OCI-M2 (cell line): ENCODE data around the gene HAUS3.

Source experiments
- DNase-seq: peaks from one replicate; lab custom pipeline; 2025; ENCODE audit not compliant: unreplicated experiment; lab: John Stamatoyannopoulos, UW

The HAUS3 gene

DNA sequence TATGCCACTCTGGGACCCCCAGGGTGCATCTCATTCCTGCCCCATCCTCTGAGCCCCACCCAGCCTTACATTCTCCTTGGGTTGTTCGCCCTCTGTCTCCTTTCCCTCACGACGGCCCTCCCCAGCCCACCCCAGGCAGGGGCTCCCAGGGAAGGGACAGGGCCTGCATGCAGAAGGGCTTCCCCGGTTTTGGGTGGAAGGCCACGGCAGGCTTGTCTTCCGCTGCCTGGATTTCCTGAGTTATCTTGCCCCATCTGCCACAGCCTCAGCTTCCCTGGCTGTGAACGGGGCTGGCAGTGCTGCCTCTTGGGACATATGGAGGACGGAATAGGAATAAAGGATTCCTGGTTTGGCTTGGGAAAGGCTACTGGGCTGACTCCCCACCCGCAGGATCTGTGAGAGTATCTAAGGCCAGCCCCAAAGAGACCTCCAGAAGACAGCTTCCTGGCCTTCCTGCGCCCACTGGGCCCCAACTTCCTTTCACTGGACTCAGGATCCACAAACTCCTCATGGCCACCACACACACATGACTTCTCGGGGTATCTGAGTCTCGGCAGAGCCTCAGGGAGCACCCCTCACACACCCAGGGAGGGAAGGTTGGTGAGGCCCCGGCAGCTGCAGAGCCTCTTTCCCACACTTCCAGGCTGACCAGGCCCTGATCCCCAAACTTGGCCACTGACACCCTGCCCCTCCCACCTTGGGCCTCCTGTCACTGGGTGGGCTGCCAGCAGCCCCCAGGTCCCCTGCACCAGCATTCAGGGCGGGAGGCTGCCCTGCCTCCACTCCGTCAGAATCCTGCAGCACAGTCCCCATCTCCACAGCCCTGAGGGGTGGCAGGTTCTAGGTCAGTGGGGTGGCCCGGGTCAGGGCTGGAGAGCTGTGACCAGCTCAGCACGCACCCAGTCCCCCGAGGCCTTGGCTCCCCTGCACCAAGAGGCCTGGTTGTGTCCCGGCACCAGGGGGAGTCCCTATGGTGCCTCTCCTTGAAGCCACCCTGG, 23.5 kb upstream of the HAUS3 start:
- no peak for DNase-seq

DNA sequence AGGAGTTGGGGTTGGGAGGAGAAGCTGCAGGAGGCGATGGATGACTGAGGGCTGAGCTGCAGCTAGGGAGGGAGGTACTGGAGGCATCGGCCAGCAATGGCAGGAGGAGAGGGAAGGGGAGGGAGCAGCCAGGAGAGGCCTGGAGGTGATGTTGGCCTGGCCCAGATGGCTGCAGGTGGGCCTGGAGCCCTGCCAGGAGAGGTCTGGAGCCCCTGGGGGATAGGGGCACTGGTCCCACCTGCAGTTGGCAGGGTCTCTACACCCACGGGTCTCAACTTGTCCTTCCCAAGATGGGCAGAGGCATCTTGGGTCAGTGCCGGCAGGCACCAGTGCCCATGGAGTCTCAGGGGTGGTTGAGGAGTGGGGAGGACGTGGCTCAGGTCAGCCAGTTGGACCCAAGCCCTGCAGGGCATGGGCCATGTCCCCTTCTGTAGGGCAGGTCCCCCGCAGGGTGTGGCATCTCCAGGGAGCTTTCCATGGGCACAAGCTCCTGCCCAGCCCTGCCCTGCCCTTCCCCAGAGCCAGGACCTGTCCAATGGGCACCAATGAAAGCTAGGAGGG, 22.6 kb upstream of the HAUS3 start:
- no peak for DNase-seq

DNA sequence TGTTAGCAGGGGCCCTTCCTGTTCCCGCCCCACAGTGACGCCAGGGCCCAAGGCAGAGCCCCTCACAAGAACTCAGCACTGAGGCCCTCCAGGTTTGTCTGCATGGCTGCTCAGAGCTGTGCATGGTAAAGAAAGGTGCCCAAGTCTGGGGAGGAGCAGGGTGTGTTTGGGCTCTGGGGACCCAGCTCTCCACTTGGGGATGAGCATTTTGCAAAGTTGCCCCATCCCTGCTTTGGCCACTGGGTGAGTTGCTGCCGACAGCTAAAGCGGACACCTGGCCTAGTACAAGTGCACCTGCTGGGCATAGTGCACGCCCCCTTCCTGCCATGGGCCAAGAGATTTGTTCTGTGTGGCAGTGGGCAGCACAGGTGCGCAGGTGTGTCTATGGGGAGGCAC, 22.0 kb upstream of the HAUS3 start:
- DNase-seq = no peak

DNA sequence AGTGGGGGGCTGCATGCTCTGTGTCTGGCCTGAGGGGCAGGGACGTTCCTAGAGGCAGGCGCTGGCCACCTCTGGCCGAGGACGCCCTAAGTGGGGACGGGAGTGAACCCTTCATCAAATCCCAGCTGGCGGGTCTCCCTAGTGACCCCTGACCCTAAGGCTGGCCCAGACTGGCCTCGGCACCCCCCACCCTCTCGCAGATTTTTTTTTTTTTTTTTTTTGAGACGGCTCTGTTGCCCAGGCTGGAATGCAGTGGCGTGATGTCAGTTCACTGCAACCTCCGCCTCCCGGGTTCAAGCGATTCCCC, 21.0 kb upstream of the HAUS3 start:
- no peak for DNase-seq

DNA sequence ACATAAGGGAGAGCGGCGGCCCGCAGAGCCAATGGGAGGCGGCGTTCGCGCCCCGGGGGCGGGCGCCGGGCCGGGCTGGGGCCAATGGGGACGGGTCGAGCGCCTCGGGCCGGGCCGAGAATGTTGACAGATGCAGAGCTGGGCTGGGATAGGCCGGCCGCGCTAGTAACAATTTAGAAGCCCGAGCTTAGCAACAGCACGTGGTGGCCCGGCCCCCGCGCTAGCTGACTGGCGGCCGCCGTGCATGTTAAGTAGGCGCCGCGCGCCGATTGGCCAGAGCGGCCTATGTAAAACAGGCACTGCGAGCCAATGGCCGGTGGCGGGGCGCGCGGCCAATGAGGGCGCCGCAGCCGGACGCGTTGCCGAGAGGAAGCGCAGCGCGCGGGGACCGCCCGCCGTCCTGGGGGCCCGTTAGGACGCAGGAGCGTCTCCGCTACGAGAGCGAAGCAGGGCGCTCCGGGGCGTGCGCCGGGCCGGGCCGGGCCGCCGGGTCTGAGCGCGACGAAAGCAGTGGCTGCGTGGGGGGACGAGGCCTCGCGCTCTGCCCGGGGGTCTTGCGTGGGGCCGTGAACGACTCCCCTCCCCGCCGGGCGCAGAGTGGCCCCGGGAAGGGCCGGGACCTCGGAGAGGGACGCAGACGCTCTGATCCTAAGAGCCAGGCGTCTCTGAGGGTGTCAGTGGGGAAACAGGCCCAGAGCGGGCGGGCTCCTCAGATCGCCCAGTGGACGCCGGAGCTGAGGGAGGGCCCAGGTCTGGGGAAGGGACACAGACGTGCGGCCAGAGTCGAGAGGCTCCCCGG, 20.4 kb upstream of the HAUS3 start:
- DNase-seq = peak; percentile 70

DNA sequence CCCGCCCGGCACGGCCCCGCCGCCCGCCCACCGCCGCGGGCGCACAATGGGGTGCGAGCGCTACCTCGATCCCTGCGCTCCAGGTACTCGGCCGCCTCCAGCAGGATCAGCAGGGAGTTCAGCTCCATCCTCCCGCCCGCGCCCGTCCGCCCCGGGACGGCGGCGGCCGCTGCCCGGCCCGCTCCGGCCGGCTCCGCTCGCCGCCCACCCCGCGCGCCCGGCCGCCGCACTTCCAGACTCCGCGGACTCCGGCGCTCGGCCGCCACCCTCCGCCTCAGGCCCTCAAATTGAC, 19.9 kb upstream of the HAUS3 start, which contains the start of gene MXD4:
MXD4 (minus strand) TSS at position 257 of the 292 bp plus-strand sequence; CDS start at position 128, 129 bp downstream.
- no peak for DNase-seq

DNA sequence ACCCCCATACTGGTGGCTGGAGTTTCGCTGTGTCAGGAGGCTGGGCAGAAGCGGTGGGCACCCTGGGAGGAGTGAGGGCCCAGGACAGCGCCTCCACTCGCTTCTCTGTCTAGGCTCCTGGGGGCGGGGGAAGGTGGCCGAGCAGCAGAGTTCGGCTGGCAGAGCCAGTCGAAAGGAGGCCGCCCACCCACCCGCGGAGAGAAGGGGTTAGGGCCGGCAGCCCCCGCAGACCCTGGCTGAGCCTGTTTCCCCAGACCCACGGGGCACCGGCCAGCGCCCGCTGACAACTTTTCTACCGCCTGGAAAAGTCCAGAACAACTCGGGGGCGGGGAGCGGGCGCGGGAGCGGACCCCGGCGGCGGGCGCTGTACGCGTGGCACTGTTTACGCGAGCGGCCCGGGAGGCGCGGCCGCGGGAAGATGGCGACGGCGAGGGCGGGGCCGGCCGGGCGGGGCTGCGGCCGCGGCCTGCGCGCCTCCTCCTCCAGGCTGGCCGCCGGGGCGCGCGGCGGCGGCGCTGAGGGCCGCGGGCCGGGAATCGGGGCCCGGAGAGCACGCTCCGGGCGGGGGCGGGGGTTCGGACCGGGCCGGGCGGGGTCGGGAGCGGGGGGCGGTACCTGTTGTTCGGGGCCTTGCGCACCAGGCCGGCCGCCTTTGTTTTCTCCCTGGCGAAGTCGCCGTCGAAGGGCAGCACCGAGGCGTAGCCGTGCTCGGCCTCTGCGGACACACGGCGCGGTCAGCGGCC, 19.4 kb upstream of the HAUS3 start:
- no peak for DNase-seq

DNA sequence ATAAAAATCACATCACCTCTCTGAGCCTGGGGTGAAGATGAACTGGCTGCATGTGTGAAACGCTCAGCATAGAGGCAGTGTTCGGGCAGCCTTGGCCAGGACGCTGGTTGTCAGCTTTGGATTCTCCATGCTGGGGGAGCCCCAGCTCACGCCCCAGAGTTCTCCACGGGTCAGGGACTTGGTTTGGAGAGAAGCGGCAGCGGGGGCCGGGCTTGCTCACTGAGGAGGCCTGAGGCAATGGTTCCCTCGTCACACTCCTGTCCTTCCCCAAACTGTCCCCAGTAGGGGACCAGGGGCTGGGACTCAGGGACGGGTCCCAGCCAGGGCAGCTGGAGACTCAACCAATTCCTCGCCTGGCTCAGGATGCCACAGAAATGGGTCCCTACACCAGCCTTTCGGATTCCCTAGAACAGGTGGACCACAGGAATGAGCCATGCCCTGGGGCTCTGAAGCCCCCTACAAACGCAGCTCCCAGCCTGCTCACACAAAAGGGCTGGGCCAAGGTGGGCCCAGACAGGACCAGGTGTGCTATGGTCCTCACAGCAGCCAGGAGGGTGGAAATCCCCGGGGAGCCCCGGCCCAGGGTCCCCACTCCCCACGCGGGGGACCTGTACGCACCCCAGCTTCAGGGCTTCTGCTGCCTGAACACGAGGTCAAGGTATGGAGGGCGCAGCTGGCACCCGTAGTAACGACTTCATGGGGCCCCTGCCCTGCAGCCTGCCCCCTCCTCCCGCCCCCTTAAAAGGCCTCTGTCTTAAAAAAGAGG, 18.6 kb upstream of the HAUS3 start:
- no peak for DNase-seq

DNA sequence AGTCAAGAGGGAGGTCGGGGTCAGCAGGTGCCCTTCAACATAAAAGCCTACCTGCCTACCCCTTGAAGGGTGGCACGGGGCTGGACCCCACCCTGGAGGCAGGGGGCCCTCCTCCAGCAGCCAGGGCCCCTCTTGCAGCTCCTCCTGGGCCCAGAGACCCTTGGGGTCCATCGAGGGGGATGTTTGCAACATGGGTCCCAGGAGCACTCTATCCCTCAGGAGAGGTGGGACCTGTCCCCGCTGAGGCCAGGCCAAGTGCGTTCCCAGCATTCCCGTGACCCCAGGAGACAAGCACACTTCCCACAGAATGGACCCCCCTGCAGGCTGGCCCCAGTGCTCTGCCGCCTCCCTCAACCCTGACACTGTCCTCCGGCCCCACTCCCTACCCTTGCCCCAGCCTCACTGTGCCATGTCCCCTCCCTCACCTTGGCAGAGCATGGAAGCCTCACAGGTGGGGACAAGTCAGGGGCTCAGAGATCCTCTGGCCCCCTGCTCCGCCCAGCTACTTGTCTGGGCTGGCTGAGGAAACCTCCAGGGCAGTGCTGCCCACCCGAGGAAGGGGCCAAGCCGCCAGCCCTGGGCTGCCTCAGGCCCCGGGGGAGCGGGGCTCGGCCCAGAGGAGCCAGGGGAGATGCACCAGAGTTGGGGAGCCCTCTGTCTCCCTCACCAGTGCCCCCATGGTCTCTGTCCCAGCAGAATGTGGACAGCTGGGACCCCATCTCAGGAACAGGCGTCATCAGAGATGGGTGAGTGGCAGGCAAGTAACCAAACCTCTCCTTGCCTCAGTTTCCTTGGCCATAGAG, 17.8 kb upstream of the HAUS3 start:
- no peak for DNase-seq

DNA sequence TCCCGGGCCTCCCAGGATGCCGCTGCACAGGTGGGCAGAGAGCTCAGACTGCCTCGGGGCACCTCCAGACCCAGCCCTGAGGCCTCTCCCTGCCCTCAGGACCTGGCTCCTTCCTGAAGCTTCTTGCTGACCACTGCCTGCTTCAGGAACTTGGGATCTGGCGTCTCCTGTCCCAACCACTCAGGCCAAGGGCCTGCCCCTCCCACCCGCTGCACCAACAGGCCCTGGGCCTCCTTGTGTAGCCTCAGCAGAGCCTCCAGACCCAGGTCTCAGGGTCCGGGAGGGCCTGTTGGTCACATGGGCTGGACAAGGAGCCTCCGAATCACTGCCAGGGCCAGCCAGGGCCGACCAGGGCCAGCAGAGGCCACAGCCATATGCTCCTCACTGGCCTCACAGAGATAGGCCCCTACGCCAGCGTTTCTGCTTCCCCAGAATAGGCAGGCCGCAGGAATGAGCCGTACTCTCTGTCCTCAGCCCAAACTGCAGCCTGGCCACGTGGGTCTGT, 17.2 kb upstream of the HAUS3 start:
- no peak for DNase-seq

DNA sequence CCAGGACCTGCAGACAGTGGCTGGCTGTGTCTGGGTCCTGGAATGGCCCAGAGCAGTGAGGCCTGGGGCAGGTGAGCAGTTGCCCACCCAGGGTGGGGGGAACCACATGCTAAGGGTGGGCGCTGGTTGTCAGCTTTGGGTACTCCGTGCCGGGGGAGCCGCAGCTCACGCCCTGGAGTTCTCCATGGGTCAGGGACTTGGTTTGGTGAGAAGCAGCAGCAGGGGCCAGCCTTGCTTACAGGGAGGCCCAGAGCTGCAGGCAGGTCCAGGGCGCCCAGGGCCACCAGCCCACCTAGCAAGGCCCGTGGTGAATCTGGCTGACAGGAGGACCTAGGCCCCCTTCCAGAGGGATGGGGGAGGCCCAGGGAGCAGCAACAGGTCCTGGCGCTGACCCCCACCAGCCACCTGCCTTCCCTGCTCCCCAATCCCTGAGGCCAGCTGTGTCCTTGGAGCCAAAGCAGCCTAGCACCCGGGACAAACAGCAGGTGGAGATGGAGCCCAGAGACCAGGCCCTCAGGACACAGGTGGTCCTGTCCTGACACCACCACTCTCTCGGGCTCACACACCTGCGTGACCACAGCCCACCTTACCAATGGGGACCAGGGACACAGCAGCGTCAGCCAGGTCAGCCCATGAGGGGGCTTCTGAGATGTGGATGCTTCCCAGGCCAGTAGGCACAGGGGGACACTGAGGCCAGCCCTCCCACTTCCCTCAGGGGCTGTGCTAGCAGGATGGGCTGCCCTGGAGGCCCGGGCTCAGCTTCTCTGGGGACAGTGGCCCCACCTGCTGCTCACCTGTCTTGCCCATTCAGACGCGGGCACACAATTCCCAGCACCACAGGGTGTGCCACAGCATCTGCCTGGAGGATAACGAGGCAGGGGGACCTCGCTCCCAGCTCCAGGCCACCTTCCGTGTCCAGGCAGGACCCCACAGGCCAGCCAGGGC, 16.4 kb upstream of the HAUS3 start:
- no peak for DNase-seq

DNA sequence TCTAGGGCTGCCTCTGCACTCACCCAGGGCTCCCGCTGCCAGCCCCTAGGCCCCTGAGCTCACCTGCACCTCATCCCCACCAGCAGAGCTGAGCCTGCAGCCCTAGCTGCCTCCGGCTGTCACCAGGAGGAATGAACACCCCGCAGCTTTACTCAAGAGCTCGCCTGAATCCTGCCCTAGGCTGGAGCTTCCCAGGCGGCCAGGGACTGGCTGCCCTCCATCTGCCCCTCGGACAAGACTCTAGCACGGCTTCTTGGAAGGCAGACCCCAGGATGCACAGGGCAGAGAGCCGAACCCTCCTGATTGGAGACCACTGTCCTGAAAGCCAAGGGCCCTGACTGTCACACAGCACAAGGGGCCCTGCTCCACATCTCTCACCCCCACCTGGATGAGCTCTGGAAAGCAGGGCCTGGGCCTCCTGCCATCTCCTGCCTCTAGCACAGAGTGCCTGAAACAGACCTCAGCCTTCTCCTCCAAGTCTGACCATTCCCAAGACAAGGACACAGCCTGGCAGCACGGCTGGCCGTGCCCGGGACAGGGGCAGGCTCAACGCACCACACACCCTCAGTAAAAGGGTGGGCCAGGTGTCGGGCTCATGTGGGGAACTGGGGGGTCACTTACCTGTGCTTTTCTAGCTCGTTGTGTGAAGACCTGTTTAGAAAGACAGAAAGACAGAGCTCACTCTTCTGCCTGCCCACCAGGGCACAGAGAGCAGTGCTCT, 15.6 kb upstream of the HAUS3 start:
- DNase-seq = no peak

DNA sequence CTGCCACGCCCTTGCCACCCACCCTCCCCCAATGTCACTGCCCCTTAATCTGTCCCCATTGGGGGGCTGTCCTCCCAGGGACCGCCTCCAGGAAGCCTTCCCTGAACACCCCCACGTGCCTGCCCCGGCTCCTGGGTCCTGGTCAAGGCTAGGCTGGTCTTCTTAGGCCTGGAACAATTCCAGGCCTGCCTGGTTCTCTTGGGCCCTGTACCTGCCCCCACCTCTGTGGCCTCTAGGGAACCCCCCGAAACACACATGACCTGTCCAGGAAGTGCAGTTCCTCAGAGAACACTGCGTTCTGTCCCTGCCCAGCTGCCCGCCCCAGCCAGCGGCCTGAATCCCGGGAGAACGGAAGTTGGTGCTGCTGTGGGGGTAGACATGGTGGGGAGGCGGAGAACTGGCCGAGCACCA, 14.9 kb upstream of the HAUS3 start:
- no peak for DNase-seq

DNA sequence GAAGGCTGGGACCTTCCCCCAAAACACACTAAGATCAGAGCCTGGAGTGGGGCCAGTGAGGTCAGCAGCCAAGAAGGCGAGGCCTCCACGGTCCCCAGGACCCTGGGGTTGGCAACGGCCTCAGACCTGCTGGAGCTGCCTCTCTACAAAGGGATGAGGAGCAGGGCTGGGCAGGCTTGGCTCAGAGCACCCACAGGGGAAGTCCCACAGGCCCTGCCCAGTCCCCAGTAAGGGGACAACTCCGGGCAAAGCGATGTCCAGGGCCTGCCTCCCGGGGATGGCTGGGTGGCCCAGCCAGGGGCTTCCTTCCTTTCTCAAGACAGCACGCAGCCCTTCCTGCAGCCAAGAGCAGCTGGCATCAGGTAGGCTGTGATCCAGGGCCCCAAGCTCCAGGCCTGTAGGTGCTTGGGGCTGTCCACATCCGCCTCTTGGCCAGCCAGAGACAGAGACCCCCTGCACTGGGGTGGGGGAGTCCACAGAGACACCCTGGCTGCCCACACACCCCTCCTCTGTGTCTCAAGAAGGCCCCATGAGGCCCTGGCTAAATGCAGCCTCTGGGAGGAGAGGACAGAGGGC, 14.3 kb upstream of the HAUS3 start:
- DNase-seq = no peak

DNA sequence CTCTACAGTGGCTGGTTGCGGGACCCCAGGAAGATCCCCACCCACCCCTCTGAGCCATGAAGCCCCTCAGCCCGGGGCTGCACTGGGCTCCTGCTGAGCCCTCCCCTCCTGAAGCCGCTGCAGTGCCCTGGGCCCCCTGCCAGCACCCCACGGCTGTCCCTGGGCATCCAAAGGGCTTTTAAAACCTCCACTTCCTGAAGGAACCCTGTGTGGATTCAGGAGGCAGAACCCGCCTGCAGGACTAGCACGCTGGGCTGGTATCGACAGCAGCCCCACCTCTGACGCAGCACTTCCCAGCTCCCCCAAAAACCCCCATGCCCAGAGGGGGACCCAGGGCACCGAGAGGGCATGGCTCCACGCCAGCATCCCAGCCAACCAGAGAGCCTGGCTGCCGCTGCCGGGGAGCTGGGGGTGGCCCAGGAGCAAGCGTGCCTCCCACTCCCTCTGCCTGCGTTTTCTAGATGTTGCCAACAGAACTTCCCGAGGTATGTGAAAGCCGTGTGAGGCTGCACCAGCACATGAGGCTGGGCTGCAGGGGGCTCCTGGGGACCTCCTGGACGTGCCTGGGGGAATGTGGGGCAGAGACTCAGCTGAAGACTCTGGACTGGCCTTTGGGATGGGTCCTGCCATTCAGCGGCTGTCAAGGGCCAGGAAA, 13.7 kb upstream of the HAUS3 start:
- no peak for DNase-seq

DNA sequence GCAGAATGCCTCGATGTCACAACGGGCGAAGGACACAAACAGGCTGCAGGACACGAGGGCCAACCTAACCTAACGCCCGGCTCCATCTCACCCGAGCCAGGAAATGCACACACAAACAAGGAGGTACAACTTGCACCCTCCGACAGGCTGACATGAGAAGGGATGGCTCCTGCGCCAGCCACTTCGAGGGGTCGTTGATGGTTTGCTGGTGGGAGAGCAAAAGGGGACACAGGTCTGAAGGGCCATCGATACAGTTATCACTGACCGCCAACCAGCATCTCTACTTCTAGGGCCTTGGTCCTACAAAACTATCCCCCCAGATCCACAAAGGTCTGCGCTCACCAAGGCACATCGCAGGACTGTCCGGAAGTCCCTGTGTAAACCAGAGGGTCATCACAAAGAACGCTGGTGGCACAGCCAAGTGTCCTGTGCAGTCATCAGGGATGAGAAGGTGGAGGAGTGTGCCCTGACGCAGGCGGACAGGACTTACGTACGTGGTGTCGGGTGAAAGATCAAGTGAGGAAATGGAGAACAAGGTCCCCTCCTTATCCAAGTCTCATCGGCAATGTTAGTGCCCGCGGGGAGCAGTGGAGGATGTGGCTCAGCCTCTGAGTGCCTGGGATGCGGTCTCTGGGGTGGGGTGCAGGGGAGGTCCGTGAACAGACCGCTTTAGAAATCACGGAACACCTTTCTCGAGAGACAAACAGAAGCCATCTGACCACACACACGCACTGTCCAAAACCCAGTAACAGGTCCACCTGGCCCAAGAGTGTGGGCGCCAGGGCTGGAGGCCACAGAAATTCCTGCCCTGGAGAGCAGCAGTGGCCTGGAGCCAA, 13.0 kb upstream of the HAUS3 start:
- DNase-seq = no peak
